H1 (cell line): ENCODE results near the gene LRRC14B. TPM values are rescaled to one million over a fixed set of nuclear protein-coding genes. Genes with fewer than 3 reads are reported as not detected.

ENCODE experiments used
- CTCF ChIA-PET: fragments of 300-600 bp; sonication (Branson Sonifier 250); formaldehyde crosslinking; loops from one replicate; lab custom pipeline; 2021; ENCODE audit not compliant: partially characterized antibody; lab: Charles Lee
- POLR2A ChIA-PET: fragments of 300-600 bp; sonication (Branson Sonifier 250); formaldehyde crosslinking; loops from one replicate; lab custom pipeline; 2021; ENCODE audit warnings: inconsistent platforms; ENCODE audit not compliant: partially characterized antibody; lab: Charles Lee
- DNase-seq, 2 experiments: peaks; one replicate each; pipeline versions ENCODE4 v3.0.0 to v3.0.0-alpha.2; 2010 to 2022; ENCODE audit warnings: low spot score in 2 of 2, low read depth in 1 of 2, mixed read lengths in 1 of 2
- FAIRE-seq: peaks from 2 replicates; lab custom pipeline; 2011; peaks lifted over from hg19 to GRCh38; lab: Jason Lieb, UNC
- H2AFZ ChIP-seq: 2 replicates; pipeline ENCODE4 v1.8.1; 2012; ENCODE audit warnings: low read length, inconsistent platforms
- H2AK5ac ChIP-seq: 2 replicates; pipeline ENCODE4 v1.6.1; 2013; ENCODE audit warnings: low read depth, low read length
- H2BK120ac ChIP-seq: replicated peaks from 2 replicates; pipeline ENCODE3; 2013; ENCODE audit warnings: low read depth, low read length, inconsistent platforms
- H2BK12ac ChIP-seq: 2 replicates; pipeline ENCODE4 v1.6.1; 2013; ENCODE audit warnings: low read depth, low read length
- H2BK15ac ChIP-seq: 2 replicates; pipeline ENCODE4 v1.6.1; 2013; ENCODE audit warnings: low read length
- H2BK20ac ChIP-seq: 2 replicates; pipeline ENCODE4 v1.6.1; 2013; ENCODE audit warnings: low read length
- H2BK5ac ChIP-seq: 2 replicates; pipeline ENCODE4 v1.6.1; 2013; ENCODE audit warnings: low read depth, low read length
- H3K14ac ChIP-seq: 2 replicates; pipeline ENCODE4 v1.6.1; 2013; ENCODE audit warnings: inconsistent platforms; ENCODE audit not compliant: insufficient read length
- H3K18ac ChIP-seq: 2 replicates; pipeline ENCODE4 v1.6.1; 2013; ENCODE audit warnings: low read length; ENCODE audit errors: extremely low read depth
- H3K23ac ChIP-seq: 2 replicates; pipeline ENCODE4 v1.6.1; 2013; ENCODE audit warnings: inconsistent platforms; ENCODE audit not compliant: insufficient read length
- H3K23me2 ChIP-seq: 2 replicates; pipeline ENCODE4 v1.6.1; 2013; ENCODE audit warnings: low read depth, low read length
- H3K27ac ChIP-seq: 2 replicates; pipeline ENCODE4 v1.6.1; 2011; ENCODE audit warnings: low read depth, low read length, inconsistent platforms
- H3K27me3 ChIP-seq, 4 experiments: replicated peaks in 1 of 4; 1 replicate in 1 of 4; 2 replicates in 3 of 4; pipeline versions ENCODE4 v1.6.1 to v1.8.1; 2011 to 2013; ENCODE audit warnings: low read length in 3 of 4, mild to moderate bottlenecking in 3 of 4, inconsistent platforms in 2 of 4, mixed read lengths in 2 of 4, moderate library complexity in 1 of 4; ENCODE audit not compliant: control insufficient read depth in 3 of 4, insufficient read depth in 3 of 4; ENCODE audit errors: extremely low read depth in 1 of 4
- H3K36me3 ChIP-seq, 4 experiments: 2 replicates each; pipeline versions ENCODE4 v1.6.1 to v1.8.1; 2011 to 2013; ENCODE audit warnings: mild to moderate bottlenecking in 4 of 4, low read length in 3 of 4, moderate library complexity in 2 of 4, control low read depth in 1 of 4, inconsistent platforms in 1 of 4; ENCODE audit not compliant: insufficient read depth in 4 of 4, control insufficient read depth in 2 of 4
- H3K4ac ChIP-seq: replicated peaks from 2 replicates; pipeline ENCODE3; 2013; ENCODE audit warnings: low read length, low read depth, mixed read lengths, inconsistent platforms; ENCODE audit not compliant: insufficient read length
- H3K4me1 ChIP-seq, 4 experiments: replicated peaks in 1 of 4; 1 replicate in 1 of 4; 2 replicates in 3 of 4; pipeline versions ENCODE4 v1.6.1 to v1.8.1; 2011 to 2013; ENCODE audit warnings: low read length in 3 of 4, inconsistent platforms in 2 of 4, mixed read lengths in 1 of 4; ENCODE audit not compliant: insufficient read depth in 4 of 4, control insufficient read depth in 3 of 4
- H3K4me2 ChIP-seq, 2 experiments: 2 replicates each; pipeline versions ENCODE4 v1.6.1 to v1.8.1; 2011 to 2013; ENCODE audit warnings: low read depth in 2 of 2, low read length in 2 of 2, control low read depth in 1 of 2, inconsistent platforms in 1 of 2, mild to moderate bottlenecking in 1 of 2; ENCODE audit not compliant: insufficient read depth in 1 of 2
- H3K4me3 ChIP-seq, 4 experiments: fragments of 200-600, 300-600 bp in 1 of 4; sonication (generic), shearing (Covaris generic), sonication (Bioruptor Twin) in 1 of 4; 2 replicates each; pipeline versions ENCODE4 v1.5.1 to v1.8.1; 2011 to 2016; ENCODE audit warnings: low read length in 4 of 4, low read depth in 3 of 4, control low read depth in 2 of 4, inconsistent platforms in 2 of 4, mild to moderate bottlenecking in 2 of 4, mixed read lengths in 1 of 4, moderate library complexity in 1 of 4; ENCODE audit not compliant: insufficient read depth in 2 of 4; ENCODE audit errors: extremely low read depth in 1 of 4
- H3K56ac ChIP-seq: replicated peaks from 2 replicates; pipeline ENCODE3; 2013; ENCODE audit warnings: low read depth, mild to moderate bottlenecking, mixed read lengths, low read length, inconsistent platforms; ENCODE audit not compliant: insufficient read length
- H3K79me1 ChIP-seq: 2 replicates; pipeline ENCODE4 v1.6.1; 2013; ENCODE audit warnings: low read depth, low read length, control low read depth
- H3K79me2 ChIP-seq, 2 experiments: 2 replicates each; pipeline versions ENCODE4 v1.6.1 to v1.8.1; 2012 to 2013; ENCODE audit warnings: low read length in 2 of 2, mild to moderate bottlenecking in 2 of 2, inconsistent platforms in 1 of 2; ENCODE audit not compliant: insufficient read depth in 2 of 2, control insufficient read depth in 1 of 2
- H3K9ac ChIP-seq, 4 experiments: replicated peaks in 1 of 4; 1 replicate in 1 of 4; 2 replicates in 3 of 4; pipeline versions ENCODE4 v1.6.1 to v1.8.1; 2011 to 2013; ENCODE audit warnings: low read depth in 3 of 4, low read length in 3 of 4, control low read depth in 2 of 4, mild to moderate bottlenecking in 2 of 4, moderate library complexity in 2 of 4, inconsistent platforms in 1 of 4; ENCODE audit errors: extremely low read depth in 1 of 4
- H3K9me3 ChIP-seq, 2 experiments: 2 replicates each; pipeline versions ENCODE4 v1.6.1 to v1.8.1; 2012 to 2013; ENCODE audit warnings: mild to moderate bottlenecking in 2 of 2, moderate library complexity in 2 of 2, control low read depth in 1 of 2, inconsistent platforms in 1 of 2, low read depth in 1 of 2, low read length in 1 of 2, mixed read lengths in 1 of 2; ENCODE audit not compliant: insufficient read depth in 2 of 2
- H4K20me1 ChIP-seq, 2 experiments: replicated peaks in 1 of 2; 2 replicates each; pipeline versions ENCODE3 to v1.8.1; 2011 to 2013; ENCODE audit warnings: inconsistent platforms in 2 of 2, low read length in 2 of 2, mild to moderate bottlenecking in 1 of 2; ENCODE audit not compliant: insufficient read depth in 2 of 2, control insufficient read depth in 1 of 2
- H4K5ac ChIP-seq: 2 replicates; pipeline ENCODE4 v1.6.1; 2013; ENCODE audit warnings: low read length, low read depth, mixed read lengths, inconsistent platforms; ENCODE audit not compliant: insufficient read length
- H4K8ac ChIP-seq: 2 replicates; pipeline ENCODE4 v1.8.0; 2013; ENCODE audit warnings: mild to moderate bottlenecking, moderate library complexity, low read length, inconsistent platforms; ENCODE audit not compliant: insufficient read depth; ENCODE audit errors: extremely low read depth
- H4K91ac ChIP-seq: replicated peaks from 2 replicates; pipeline ENCODE3; 2013; ENCODE audit warnings: low read length, mixed read lengths, inconsistent platforms; ENCODE audit not compliant: insufficient read length
- KDM1A ChIP-seq: fragments of 200-600, 300-600 bp; sonication (generic); IDR thresholded peaks from 2 replicates; pipeline ENCODE4 v1.7.1; 2016; ENCODE audit warnings: mild to moderate bottlenecking, low read length, borderline replicate concordance
- WGBS, 2 experiments: shearing (Covaris generic) in 1 of 2; methylation state at CpG; one replicate each; pipeline versions ENCODE4 v1.1.6 to v1.1.7; 2013 to 2015; ENCODE audit warnings: low lambda C conversion rate in 2 of 2, mixed read lengths in 2 of 2, inconsistent platforms in 1 of 2, low coverage in 1 of 2, missing lambda C conversion rate in 1 of 2; ENCODE audit not compliant: insufficient replicate concordance in 2 of 2, insufficient coverage in 1 of 2, insufficient read length in 1 of 2; ENCODE audit errors: extremely low coverage in 1 of 2, missing lambda C conversion rate in 1 of 2; 5-methylcytosine and 5-hydroxymethylcytosine counted together
- polyA plus RNA-seq, 7 experiments: library from polyadenylated mRNA; depleted of rRNA in 3 of 7; stranded (reverse) in 5 of 7; unstranded in 2 of 7; fragments of >200 nt in 5 of 7; fragments of 200-250 nt in 2 of 7; gene quantifications; 1 replicate in 5 of 7; 2 replicates in 1 of 7; 4 replicates in 1 of 7; pipeline versions ENCODE4 v1.2.1 to v1.2.3, GENCODE V29; 2011 to 2013; ENCODE audit warnings: missing spikeins in 2 of 7, mixed read lengths in 2 of 7
- total RNA-seq: library from RNA; stranded (reverse); fragmentation: NEBNext Ultra II Directional; extraction: Animal tissue kit (Norgen Biotek cat#: 25700); gene quantifications from 2 replicates; pipeline ENCODE4 v1.2.1, GENCODE V29; 2021
- TF ChIP-seq, protein P1 (sequence below): IDR thresholded peaks from 2 replicates; pipeline ENCODE4 v1.6.1; 2012; ENCODE audit warnings: low read length, inconsistent platforms

LRRC14B gene
- total and polyA plus RNA-seq, 2 of the 8 experiments (the other 6 are each of a cell fraction or from before 2014, with no cell fraction given), result not detected

DNA sequence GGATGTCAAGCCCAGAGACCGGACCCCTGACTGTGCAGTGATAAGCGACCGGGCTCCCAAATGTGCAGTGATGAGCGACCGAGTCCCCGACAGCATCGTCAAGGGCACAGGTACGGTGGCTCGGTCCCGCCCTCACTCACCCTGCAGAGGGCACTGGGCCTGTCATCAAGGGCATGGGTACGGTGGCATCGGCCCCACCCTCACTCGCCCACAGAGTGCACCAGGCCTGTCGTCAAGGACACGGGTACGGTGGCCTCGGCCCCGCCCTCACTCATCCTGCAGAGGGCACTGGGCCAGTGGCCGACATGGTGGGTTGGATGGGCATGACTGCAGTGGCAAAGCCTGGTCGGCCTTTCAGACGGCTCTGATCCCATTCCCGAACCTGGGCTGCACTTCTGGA lies 9.7 kb upstream of the LRRC14B start:
- no peak for FAIRE-seq
- Histone ChIP-seq H3K4me1 (no peaks in the 10 kb centered on the region), H3K56ac (no peak overlapping the region), H2BK12ac (no peak overlapping the region), H3K79me2 (no peaks in the 10 kb centered on the region), H2AFZ (no peak overlapping the region), H4K20me1 (peaks cover 0 to 3% of the 10 kb centered on the region in 2 experiments), H3K36me3 (peaks cover 9 to 29% (median 13%) of the 10 kb centered on the region in 4 experiments; a peak in 6 of 8 replicates), H3K23ac (no peak overlapping the region)
- 98% methylated on average over 20 of the region's 22 CpGs; no CpG with 5 or more reads in 1 of the 2 experiments for WGBS, 2 experiments
- TF ChIP-seq, protein P1, sequence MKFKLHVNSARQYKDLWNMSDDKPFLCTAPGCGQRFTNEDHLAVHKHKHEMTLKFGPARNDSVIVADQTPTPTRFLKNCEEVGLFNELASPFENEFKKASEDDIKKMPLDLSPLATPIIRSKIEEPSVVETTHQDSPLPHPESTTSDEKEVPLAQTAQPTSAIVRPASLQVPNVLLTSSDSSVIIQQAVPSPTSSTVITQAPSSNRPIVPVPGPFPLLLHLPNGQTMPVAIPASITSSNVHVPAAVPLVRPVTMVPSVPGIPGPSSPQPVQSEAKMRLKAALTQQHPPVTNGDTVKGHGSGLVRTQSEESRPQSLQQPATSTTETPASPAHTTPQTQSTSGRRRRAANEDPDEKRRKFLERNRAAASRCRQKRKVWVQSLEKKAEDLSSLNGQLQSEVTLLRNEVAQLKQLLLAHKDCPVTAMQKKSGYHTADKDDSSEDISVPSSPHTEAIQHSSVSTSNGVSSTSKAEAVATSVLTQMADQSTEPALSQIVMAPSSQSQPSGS, result no peak
- TF ChIP-seq KDM1A, result no peak
- TF ChIP-seq, all 59 proteins: peak for 0
- Histone ChIP-seq H2BK120ac (no peak overlapping the region), H3K4me2 (no peak overlapping the region), H3K23me2 (no peaks in the 10 kb centered on the region), H3K14ac (no peak overlapping the region), H3K4ac (no peak overlapping the region), H3K18ac (no peak overlapping the region), H3K4me3 (no peak overlapping the region), H4K5ac (no peak overlapping the region), H2BK5ac (no peak overlapping the region; the same call in 1 of the 2 replicates), H3K9ac (no peak overlapping the region), H3K27me3 (no peaks in the 10 kb centered on the region), H4K91ac (no peak overlapping the region), H3K27ac (no peak overlapping the region), H3K9me3 (no peaks in the 10 kb centered on the region), H2BK15ac (no peak overlapping the region), H2BK20ac (no peak overlapping the region), H3K79me1 (no peaks in the 10 kb centered on the region), H2AK5ac (no peak overlapping the region), H4K8ac (no peak overlapping the region)
- ChIA-PET POLR2A (interaction anchor here (0.7 kb wide), 1 partner anchor 11 kb away, joined by 3 read pairs; no protein-coding TSS in a partner anchor), CTCF (interaction anchor here (1.6 kb wide), 1 partner anchor 10 kb away, joined by 3 read pairs; the partner anchor contains the start of gene LRRC14B)
- DNase-seq, result no peak
